ENCODE results near the gene NEK3. TPM values are rescaled to one million over a fixed set of nuclear protein-coding genes. Genes with fewer than 3 reads are reported as not detected.

NEK3 gene
- total RNA-seq, 1 experiment from 2014 or later = 13.3 TPM

GRCh38 chr13:52162279-52163101, 3.1 kb upstream of the NEK3 start:
- Mint-ChIP-seq H3K36me3 (ENCODE audit: insufficient read depth in 1 of 3, low read depth in 3 of 3) (peaks cover 5 to 17% (median 16%) of the 10 kb centered on the region in 3 experiments), H3K27ac (no peak overlapping the region), H3K4me1 (peaks cover 21 to 23% of the 10 kb centered on the region in 2 experiments), H3K27me3 (ENCODE audit: low read depth) (peaks cover 12% of the 10 kb centered on the region), H3K9me3 (peaks cover 0 to 6% of the 10 kb centered on the region in 2 experiments; a peak in 3 of 5 replicates), H3K4me3 (no peak overlapping the region)
- Histone ChIP-seq H3K27me3 (ENCODE audit: insufficient read depth, low read length) (no peaks in the 10 kb centered on the region; the same call in 1 of the 2 replicates), H3K14ac (ENCODE audit: insufficient read depth, low read length) (no peak overlapping the region), H2BK20ac (ENCODE audit: low read depth, low read length, poor library complexity, severe bottlenecking) (no peak overlapping the region), H2BK15ac (ENCODE audit: low read depth, low read length) (no peak overlapping the region), H3K56ac (ENCODE audit: insufficient read length, low read depth, low read length) (no peak overlapping the region), H3K4me2 (ENCODE audit: insufficient read depth, insufficient read length, low read length) (no peak overlapping the region), H3K4me1 (ENCODE audit: insufficient read depth, low read length) (peaks cover 1% of the 10 kb centered on the region; the same call in 1 of the 2 replicates), H2AFZ (ENCODE audit: low read length) (no peak overlapping the region), H3K23me2 (ENCODE audit: insufficient read length, low read depth, low read length, poor library complexity, severe bottlenecking) (peaks cover 5% of the 10 kb centered on the region), H3K4ac (ENCODE audit: low read depth, low read length) (no peak overlapping the region), H2BK5ac (ENCODE audit: insufficient read length, low read length) (no peak overlapping the region), H4K20me1 (ENCODE audit: control insufficient read depth, insufficient read depth, insufficient read length) (no peaks in the 10 kb centered on the region), H2BK120ac (ENCODE audit: low read depth, low read length, poor library complexity, severe bottlenecking) (no peak overlapping the region), H3K9me3 (ENCODE audit: control insufficient read depth, low read depth, low read length) (no peaks in the 10 kb centered on the region), H4K8ac (replicated peaks; ENCODE audit: insufficient read length, low read depth, low read length) (no peak overlapping the region), H3K18ac (ENCODE audit: insufficient read length, low read depth, low read length) (no peak overlapping the region), H4K5ac (ENCODE audit: insufficient read length, low read depth, low read length) (no peak overlapping the region), H3K79me1 (ENCODE audit: insufficient read depth, low read depth, low read length, poor library complexity, severe bottlenecking) (no peaks in the 10 kb centered on the region), H3K9ac (ENCODE audit: extremely low read depth, insufficient read length, low read length) (no peak overlapping the region), H3K27ac (ENCODE audit: insufficient read length, low read depth, low read length) (no peak overlapping the region), H2BK12ac (ENCODE audit: insufficient read length, low read depth, low read length) (no peak overlapping the region), H2AK5ac (ENCODE audit: insufficient read length, low read length) (no peak overlapping the region), H3T11ph (ENCODE audit: low read length) (no peak overlapping the region), H3K79me2 (ENCODE audit: insufficient read depth, low read length) (no peaks in the 10 kb centered on the region), H3K23ac (ENCODE audit: insufficient read length, low read depth, low read length) (no peak overlapping the region), H4K91ac (ENCODE audit: insufficient read length, low read depth, low read length) (no peak overlapping the region)
- TF ChIP-seq CTCF (conservative IDR thresholded peaks at IDR 0.05) = no peak
- no CpG with 5 or more reads among the region's 5 CpGs for WGBS (ENCODE audit: extremely low coverage, insufficient read length, low lambda C conversion rate)
- DNase-seq = no peak
